NCI-H526 treated with DMSO at 0.1 percent for 48 hours (cell line): Measurements from ENCODE around the gene EEF1AKMT3.
"Not testable (repeated sequence)": the region's sequence is repeated elsewhere in the genome, so short reads cannot be mapped to it uniquely, and the experiment has no call there.

ENCODE experiments used
- DNase-seq: peaks from one replicate; lab custom pipeline; 2025; lab: John Stamatoyannopoulos, UW

The EEF1AKMT3 gene

GRCh38 chr12:57765698-57766463, 6.5 kb upstream of the EEF1AKMT3 start:
- no peak for DNase-seq

- DNase-seq: peak; percentile 13
These were observed 5.7 kb upstream of the EEF1AKMT3 start, which contains the start of gene CYP27B1 for GRCh38 chr12:57766464-57767304. Gene CYP27B1 (minus strand): TSS chr12:57767078. CDS start chr12:57767041, 37 bp downstream.

GRCh38 chr12:57767305-57767698, 5.1 kb upstream of the EEF1AKMT3 start:
- DNase-seq: no peak

- no peak for DNase-seq
These were observed 4.5 kb upstream of the EEF1AKMT3 start for GRCh38 chr12:57767876-57768275.

- DNase-seq: no peak
These were observed 2.8 kb upstream of the EEF1AKMT3 start for GRCh38 chr12:57769594-57769993.

GRCh38 chr12:57770734-57771133, 1.7 kb upstream of the EEF1AKMT3 start:
- no peak for DNase-seq

- DNase-seq: peak; percentile 88
These were observed 1.1 kb upstream of the EEF1AKMT3 start for GRCh38 chr12:57771236-57771872.

- peak; percentile 91 for DNase-seq
These were observed 463 bp upstream of the EEF1AKMT3 start, which contains the start of gene METTL1 for GRCh38 chr12:57771873-57772428. Gene METTL1 (minus strand): TSS chr12:57772105. CDS start chr12:57772083, 22 bp downstream.

GRCh38 chr12:57774634-57775033, 2.2 kb downstream of the EEF1AKMT3 start:
- not testable (repeated sequence) for DNase-seq

GRCh38 chr12:57775044-57775443, 2.6 kb downstream of the EEF1AKMT3 start:
- DNase-seq: no peak

GRCh38 chr12:57775563-57776246, 3.3 kb downstream of the EEF1AKMT3 start:
- no peak for DNase-seq

- no peak for DNase-seq
These were observed 3.8 kb downstream of the EEF1AKMT3 start for GRCh38 chr12:57776247-57776587.

GRCh38 chr12:57777367-57777766, 5.0 kb downstream of the EEF1AKMT3 start:
- no peak for DNase-seq

GRCh38 chr12:57777911-57778310, 5.5 kb downstream of the EEF1AKMT3 start:
- no peak for DNase-seq

GRCh38 chr12:57779736-57780135, 7.3 kb downstream of the EEF1AKMT3 start:
- no peak for DNase-seq

- DNase-seq: no peak
These were observed 8.0 kb downstream of the EEF1AKMT3 start for GRCh38 chr12:57780284-57780897.

GRCh38 chr12:57781244-57781643, 8.8 kb downstream of the EEF1AKMT3 start:
- DNase-seq: no peak

GRCh38 chr12:57781801-57782200, 9.4 kb downstream of the EEF1AKMT3 start:
- DNase-seq: no peak

- no peak for DNase-seq
These were observed 9.8 kb downstream of the EEF1AKMT3 start for GRCh38 chr12:57782243-57782607.

- DNase-seq: peak; percentile 81
These were observed 10.4 kb downstream of the EEF1AKMT3 start, which contains the start of gene TSFM for GRCh38 chr12:57782608-57783465. Gene TSFM (plus strand): TSS chr12:57782787. CDS start chr12:57782802, 15 bp downstream.
